ENCODE measurements around the gene KCNH2.
A peak's percentile ranks its signal among the peaks of the same experiment; 100 is the strongest.

Gene KCNH2

DNA sequence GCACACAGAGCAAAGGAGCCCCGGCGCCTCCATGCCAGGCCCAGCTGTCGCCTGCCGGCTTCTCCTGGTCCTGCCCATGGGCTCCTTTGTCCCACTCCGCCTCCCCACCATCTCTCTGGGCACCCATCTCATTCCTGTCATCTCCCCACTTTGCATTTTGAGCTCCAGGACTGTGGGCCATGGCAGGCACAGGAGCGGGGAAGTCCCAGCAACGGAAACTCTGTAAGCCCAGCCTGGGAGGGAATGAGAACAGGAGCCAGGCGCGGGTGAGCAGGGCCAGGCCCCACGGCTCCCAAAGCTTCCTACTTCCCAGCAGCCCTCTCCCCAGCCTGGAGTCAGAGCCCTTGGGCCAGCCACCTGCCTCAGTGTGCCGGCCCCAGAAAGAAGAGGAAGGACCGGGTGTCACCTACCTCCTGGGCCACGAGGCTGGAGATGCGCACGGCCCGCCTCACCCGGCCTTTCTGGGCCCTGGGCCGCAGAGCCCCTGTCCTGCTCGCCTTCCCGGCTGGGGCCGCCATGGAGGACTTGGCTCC lies 23.1 kb downstream of the KCNH2 start:
- H3K9me3 ChIP-seq (ENCODE audit: control insufficient read depth, insufficient read depth, low read depth, low read length) = no peaks in the 10 kb centered on the region
- POLR2A ChIA-PET = no interaction called here

DNA sequence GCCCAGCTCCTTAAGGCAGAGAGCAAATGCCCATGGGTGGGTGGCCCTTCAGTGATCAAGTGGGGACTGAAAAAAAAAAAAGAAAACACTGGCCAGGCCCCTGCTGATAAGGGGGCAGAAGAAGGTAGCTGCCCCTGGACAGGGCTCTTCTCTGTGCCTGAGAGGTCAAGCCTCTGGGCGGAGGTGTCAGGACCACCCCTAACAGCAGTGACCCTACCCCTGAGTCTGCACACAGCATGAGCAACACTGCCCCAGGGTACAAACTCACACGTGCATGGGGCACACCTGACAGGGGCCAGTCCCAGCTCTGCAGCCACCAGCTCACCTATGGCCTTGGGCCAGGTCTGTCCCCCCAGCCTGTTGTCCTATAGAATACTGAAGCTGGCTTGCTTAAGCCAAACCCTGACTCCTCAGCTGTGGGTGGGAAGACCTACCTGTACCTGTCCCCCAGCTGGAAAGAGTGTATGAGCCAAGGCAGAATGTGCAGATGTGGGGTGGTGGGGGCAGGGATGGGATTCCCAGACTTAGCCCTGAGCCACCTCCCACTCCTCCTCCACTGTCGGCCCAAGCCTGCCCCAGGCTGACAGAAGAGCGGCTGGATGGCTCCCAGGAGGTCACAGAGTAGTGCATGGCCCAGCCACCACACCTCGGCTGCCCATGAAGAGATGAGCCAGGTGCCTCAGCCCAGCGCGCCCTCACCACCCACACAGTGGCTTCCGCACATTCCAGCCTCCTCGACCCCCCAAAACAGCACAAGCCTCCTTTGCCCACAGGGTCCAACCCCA lies 23.7 kb downstream of the KCNH2 start:
- no peak for TF ChIP-seq ZNF701 (tag by site-specific recombination; IDR thresholded peaks at IDR 0.05)
- no peak for TF ChIP-seq ZNF433 (tag by site-specific recombination; IDR thresholded peaks at IDR 0.05; ENCODE audit: low read depth)
- no peak for TF ChIP-seq KLF10 (tag by site-specific recombination; IDR thresholded peaks at IDR 0.05)
- no peak for TF ChIP-seq ZNF391 (tag by site-specific recombination; IDR thresholded peaks at IDR 0.05; ENCODE audit: borderline replicate concordance, low read depth)
- no peak for TF ChIP-seq ZNF423 (tag by site-specific recombination; IDR thresholded peaks at IDR 0.05)
- TF ChIP-seq SCRT2 (tag by site-specific recombination; IDR thresholded peaks at IDR 0.05) = no peak
- TF ChIP-seq ZNF510 (tag by site-specific recombination; IDR thresholded peaks at IDR 0.05; ENCODE audit: insufficient replicate concordance) = no peak
- TF ChIP-seq, protein P1, sequence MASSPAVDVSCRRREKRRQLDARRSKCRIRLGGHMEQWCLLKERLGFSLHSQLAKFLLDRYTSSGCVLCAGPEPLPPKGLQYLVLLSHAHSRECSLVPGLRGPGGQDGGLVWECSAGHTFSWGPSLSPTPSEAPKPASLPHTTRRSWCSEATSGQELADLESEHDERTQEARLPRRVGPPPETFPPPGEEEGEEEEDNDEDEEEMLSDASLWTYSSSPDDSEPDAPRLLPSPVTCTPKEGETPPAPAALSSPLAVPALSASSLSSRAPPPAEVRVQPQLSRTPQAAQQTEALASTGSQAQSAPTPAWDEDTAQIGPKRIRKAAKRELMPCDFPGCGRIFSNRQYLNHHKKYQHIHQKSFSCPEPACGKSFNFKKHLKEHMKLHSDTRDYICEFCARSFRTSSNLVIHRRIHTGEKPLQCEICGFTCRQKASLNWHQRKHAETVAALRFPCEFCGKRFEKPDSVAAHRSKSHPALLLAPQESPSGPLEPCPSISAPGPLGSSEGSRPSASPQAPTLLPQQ (tag by site-specific recombination; IDR thresholded peaks at IDR 0.05) = no peak
- TF ChIP-seq TRIM28 (IDR thresholded peaks at IDR 0.05; ENCODE audit: borderline replicate concordance, low read length) = no peak
- peak; percentile 71 for TF ChIP-seq ZFHX2 (tag by site-specific recombination; conservative IDR thresholded peaks at IDR 0.05)
- TF ChIP-seq EGR2 (tag by site-specific recombination; IDR thresholded peaks at IDR 0.05; ENCODE audit: low read depth) = peak; percentile 77
- TF ChIP-seq ZNF610 (tag by site-specific recombination; IDR thresholded peaks at IDR 0.05; ENCODE audit: borderline replicate concordance) = no peak
- no peak for TF ChIP-seq ZEB2 (tag by site-specific recombination; IDR thresholded peaks at IDR 0.05)
- H3K9me3 ChIP-seq (ENCODE audit: control insufficient read depth, insufficient read depth, low read depth, low read length) = no peaks in the 10 kb centered on the region
- CTCF ChIA-PET = interaction anchor here (0.7 to 1.8 kb wide), 5 partner anchors 8 to 56 kb away, joined by 3 to 8 read pairs (median 4); no protein-coding TSS in a partner anchor
- peaks cover 0 to 5% of the 10 kb centered on the region in 2 experiments; a peak in 1 of 3 replicates for H3K36me3 ChIP-seq (ENCODE audit: control insufficient read depth in 2 of 2, insufficient read depth in 1 of 2, low read length in 2 of 2)
- no peak overlapping the region for H3K4me3 ChIP-seq (ENCODE audit: low read depth, low read length)
- H3K4me1 ChIP-seq (ENCODE audit: control insufficient read depth, insufficient read depth, low read length) = no peaks in the 10 kb centered on the region
- POLR2A ChIA-PET = interaction anchor here (0.5 kb wide), 1 partner anchor 19 kb away, joined by 6 read pairs; no protein-coding TSS in a partner anchor
- H3K27ac ChIP-seq (ENCODE audit: extremely low read depth, low read depth, low read length) = no peak overlapping the region

More for the DNA sequence above, 23.1 kb downstream of the KCNH2 start:
- no peak overlapping the region for H3K27ac ChIP-seq (ENCODE audit: extremely low read depth, low read depth, low read length)
- CTCF ChIA-PET = interaction anchor here (0.6 to 1.8 kb wide), 3 partner anchors 7 to 30 kb away, joined by 3 to 8 read pairs (median 4); no protein-coding TSS in a partner anchor
- H3K36me3 ChIP-seq (ENCODE audit: control insufficient read depth in 2 of 2, insufficient read depth in 1 of 2, low read length in 2 of 2) = peaks cover 0 to 5% of the 10 kb centered on the region in 2 experiments; a peak in 1 of 3 replicates
- H3K4me3 ChIP-seq (ENCODE audit: low read depth, low read length) = no peak overlapping the region
- TF ChIP-seq ZBTB17 (tag by site-specific recombination; IDR thresholded peaks at IDR 0.05) = no peak
- no peaks in the 10 kb centered on the region for H3K4me1 ChIP-seq (ENCODE audit: control insufficient read depth, insufficient read depth, low read length)

DNA sequence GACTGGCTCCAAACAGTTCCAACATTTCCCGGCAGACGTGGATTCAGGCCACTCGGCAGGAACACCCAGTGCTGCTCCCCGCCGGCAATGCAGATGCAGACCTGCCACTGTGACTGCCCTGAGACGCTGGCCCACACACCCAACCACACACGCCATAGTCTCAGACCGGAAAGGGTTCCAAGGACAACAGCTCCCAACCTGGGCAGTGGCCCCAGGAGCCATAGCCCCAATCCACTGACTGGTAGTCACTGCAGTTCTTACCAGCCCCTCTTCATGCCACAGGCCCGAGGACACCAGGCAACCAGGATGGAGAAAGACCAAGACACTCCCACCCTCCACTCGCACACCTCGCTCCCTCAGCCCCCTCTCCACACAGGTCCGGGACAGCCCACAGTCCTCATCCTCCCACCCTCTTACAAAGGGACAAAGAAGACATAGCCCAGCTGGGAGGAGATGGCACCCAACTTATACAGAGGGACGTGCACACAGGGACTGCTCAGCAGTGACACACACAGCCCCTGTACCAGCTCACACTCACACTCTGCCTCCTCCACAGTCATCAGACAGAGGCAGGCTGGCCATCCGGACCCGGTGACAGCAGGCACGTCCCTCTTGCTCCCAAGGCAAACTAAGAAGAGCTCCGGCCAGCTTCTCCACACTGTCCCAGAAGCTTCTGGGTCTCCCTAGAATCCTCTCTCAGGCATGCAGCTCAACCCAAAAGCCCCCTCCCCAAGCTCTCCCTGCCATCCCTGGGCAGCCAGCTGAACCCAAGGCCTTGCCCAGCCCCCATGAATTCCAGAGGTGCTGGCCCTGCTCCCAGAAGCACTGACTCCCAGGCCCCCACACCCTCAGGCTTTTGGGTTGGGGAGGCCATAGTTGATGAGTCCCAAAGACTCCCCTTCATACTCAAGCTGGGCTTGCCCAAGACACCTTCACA lies 24.8 kb downstream of the KCNH2 start:
- TF ChIP-seq, protein P2, sequence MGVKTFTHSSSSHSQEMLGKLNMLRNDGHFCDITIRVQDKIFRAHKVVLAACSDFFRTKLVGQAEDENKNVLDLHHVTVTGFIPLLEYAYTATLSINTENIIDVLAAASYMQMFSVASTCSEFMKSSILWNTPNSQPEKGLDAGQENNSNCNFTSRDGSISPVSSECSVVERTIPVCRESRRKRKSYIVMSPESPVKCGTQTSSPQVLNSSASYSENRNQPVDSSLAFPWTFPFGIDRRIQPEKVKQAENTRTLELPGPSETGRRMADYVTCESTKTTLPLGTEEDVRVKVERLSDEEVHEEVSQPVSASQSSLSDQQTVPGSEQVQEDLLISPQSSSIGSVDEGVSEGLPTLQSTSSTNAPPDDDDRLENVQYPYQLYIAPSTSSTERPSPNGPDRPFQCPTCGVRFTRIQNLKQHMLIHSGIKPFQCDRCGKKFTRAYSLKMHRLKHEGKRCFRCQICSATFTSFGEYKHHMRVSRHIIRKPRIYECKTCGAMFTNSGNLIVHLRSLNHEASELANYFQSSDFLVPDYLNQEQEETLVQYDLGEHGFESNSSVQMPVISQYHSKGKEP (tag by site-specific recombination; IDR thresholded peaks at IDR 0.05) = no peak
- 0 out of 2 replicates have a peak, but pooled peaks have one; percentile 32 for TF ChIP-seq ZNF600 (tag by site-specific recombination; IDR thresholded peaks at IDR 0.05)
- TF ChIP-seq, protein P3, sequence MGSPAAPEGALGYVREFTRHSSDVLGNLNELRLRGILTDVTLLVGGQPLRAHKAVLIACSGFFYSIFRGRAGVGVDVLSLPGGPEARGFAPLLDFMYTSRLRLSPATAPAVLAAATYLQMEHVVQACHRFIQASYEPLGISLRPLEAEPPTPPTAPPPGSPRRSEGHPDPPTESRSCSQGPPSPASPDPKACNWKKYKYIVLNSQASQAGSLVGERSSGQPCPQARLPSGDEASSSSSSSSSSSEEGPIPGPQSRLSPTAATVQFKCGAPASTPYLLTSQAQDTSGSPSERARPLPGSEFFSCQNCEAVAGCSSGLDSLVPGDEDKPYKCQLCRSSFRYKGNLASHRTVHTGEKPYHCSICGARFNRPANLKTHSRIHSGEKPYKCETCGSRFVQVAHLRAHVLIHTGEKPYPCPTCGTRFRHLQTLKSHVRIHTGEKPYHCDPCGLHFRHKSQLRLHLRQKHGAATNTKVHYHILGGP (tag by site-specific recombination; IDR thresholded peaks at IDR 0.05) = no peak
- TF ChIP-seq MZF1 (tag by site-specific recombination; IDR thresholded peaks at IDR 0.05; ENCODE audit: borderline replicate concordance) = no peak
- POLR2A ChIA-PET = interaction anchor here (0.5 kb wide), 1 partner anchor 18 kb away, joined by 6 read pairs; no protein-coding TSS in a partner anchor
- H3K27ac ChIP-seq (ENCODE audit: extremely low read depth, low read depth, low read length) = no peak overlapping the region

More for the DNA sequence above, 24.8 kb downstream of the KCNH2 start:
- Histone ChIP-seq H3K4me3 (ENCODE audit: low read depth, low read length) (no peak overlapping the region), H3K4me1 (ENCODE audit: control insufficient read depth, insufficient read depth, low read length) (no peaks in the 10 kb centered on the region), H3K36me3 (ENCODE audit: control insufficient read depth in 2 of 2, insufficient read depth in 1 of 2, low read length in 2 of 2) (peaks cover 0 to 5% of the 10 kb centered on the region in 2 experiments; a peak in 1 of 3 replicates), H3K9me3 (ENCODE audit: control insufficient read depth, insufficient read depth, low read depth, low read length) (no peaks in the 10 kb centered on the region)
- CTCF ChIA-PET = interaction anchor here (0.6 to 1.8 kb wide), 6 partner anchors 9 to 218 kb away, joined by 3 to 8 read pairs (median 4); no protein-coding TSS in a partner anchor

Data from HEK293 (cell line).